Measurements from ENCODE around the gene PIGT.
"Not testable (repeated sequence)": the region's sequence is repeated elsewhere in the genome, so short reads cannot be mapped to it uniquely, and the experiment has no call there.

GRCh38 chr20:45472286-45472685 lies 56.3 kb downstream of the PIGT start:
- TF ChIP-seq CTCF (tag by site-specific recombination; IDR thresholded peaks at IDR 0.05); ZBTB49 (tag by site-specific recombination; IDR thresholded peaks at IDR 0.05; ENCODE audit: low read depth); ZNF121 (tag by site-specific recombination; IDR thresholded peaks at IDR 0.05); ZNF324 (tag by site-specific recombination; IDR thresholded peaks at IDR 0.05); REST (tag by site-specific recombination; IDR thresholded peaks at IDR 0.05); GLI4 (tag by site-specific recombination; IDR thresholded peaks at IDR 0.05); YY1 (tag by site-specific recombination; IDR thresholded peaks at IDR 0.05); ZNF184 (tag by site-specific recombination; IDR thresholded peaks at IDR 0.05); TCF7L2 (IDR thresholded peaks at IDR 0.05; ENCODE audit: borderline replicate concordance, low read depth, low read length): not testable (repeated sequence)
- TF ChIP-seq, protein P1, sequence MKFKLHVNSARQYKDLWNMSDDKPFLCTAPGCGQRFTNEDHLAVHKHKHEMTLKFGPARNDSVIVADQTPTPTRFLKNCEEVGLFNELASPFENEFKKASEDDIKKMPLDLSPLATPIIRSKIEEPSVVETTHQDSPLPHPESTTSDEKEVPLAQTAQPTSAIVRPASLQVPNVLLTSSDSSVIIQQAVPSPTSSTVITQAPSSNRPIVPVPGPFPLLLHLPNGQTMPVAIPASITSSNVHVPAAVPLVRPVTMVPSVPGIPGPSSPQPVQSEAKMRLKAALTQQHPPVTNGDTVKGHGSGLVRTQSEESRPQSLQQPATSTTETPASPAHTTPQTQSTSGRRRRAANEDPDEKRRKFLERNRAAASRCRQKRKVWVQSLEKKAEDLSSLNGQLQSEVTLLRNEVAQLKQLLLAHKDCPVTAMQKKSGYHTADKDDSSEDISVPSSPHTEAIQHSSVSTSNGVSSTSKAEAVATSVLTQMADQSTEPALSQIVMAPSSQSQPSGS (tag by site-specific recombination; IDR thresholded peaks at IDR 0.05; ENCODE audit: low read depth) = not testable (repeated sequence)
- TF ChIP-seq, protein P2, sequence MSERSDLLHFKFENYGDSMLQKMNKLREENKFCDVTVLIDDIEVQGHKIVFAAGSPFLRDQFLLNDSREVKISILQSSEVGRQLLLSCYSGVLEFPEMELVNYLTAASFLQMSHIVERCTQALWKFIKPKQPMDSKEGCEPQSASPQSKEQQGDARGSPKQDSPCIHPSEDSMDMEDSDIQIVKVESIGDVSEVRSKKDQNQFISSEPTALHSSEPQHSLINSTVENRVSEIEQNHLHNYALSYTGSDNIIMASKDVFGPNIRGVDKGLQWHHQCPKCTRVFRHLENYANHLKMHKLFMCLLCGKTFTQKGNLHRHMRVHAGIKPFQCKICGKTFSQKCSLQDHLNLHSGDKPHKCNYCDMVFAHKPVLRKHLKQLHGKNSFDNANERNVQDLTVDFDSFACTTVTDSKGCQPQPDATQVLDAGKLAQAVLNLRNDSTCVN (tag by site-specific recombination; optimal IDR thresholded peaks at IDR 0.05) = not testable (repeated sequence)

Data from HEK293 (cell line).